Liver (tissue), 3 donors: ENCODE measurements around the gene CCDC141.

ENCODE experiments used
- CTCF ChIP-seq: fragments of 150-350 bp; IDR thresholded peaks from 2 replicates; pipeline ENCODE4 v1.5.1; 2017; ENCODE audit warnings: improper control_type of control experiment, low read depth, low read length; ENCODE audit not compliant: missing input control
- MAX ChIP-seq: IDR thresholded peaks from 2 replicates; pipeline ENCODE4 v1.6.1; 2016; ENCODE audit warnings: antibody characterized with exemption
- RAD21 ChIP-seq, 2 donors: IDR thresholded peaks; 2 replicates each; pipeline ENCODE4 v1.6.1; 2016; ENCODE audit warnings: antibody characterized with exemption in 2 of 2, mild to moderate bottlenecking in 2 of 2
- REST ChIP-seq: IDR thresholded peaks from 2 replicates; pipeline ENCODE4 v1.6.1; 2016; ENCODE audit warnings: antibody characterized with exemption, mild to moderate bottlenecking
- SP1 ChIP-seq: IDR thresholded peaks from 2 replicates; pipeline ENCODE4 v1.6.1; 2018; ENCODE audit warnings: antibody characterized with exemption, mild to moderate bottlenecking
- donor health status: healthy.
- donor health status: healthy.

DNA sequence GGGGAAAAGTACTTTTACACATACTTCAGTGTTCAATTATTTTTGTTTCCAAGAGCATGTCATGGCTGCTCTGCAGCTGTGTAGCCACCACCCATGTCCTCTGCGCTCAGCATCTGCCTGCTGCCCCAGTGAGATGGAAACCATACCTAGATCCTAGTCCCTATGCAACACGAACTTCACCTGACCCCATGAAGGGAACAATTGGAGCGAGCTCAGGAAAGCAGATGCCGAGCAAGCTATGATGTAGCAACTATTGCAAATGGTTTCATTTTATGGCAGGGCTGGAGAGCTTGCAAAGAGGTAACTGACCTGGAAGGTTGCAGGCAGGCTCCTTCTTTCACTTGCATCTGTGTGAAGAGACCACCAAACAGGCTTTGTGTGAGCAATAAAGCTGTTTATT lies 1.3 kb upstream of the CCDC141 start:
- no peak for TF ChIP-seq CTCF
- TF ChIP-seq RAD21 (IDR thresholded peaks at IDR 0.05): no peak
- TF ChIP-seq SP1: no peak
- no peak for TF ChIP-seq MAX
- TF ChIP-seq REST: no peak
